HG03575 (cell line): ENCODE results near the gene FCRLA.
"Not testable (repeated sequence)": the region's sequence is repeated elsewhere in the genome, so short reads cannot be mapped to it uniquely, and the experiment has no call there.

Source experiments
- ATAC-seq: cut with Tn5 transposase; IDR thresholded peaks from one replicate; pipeline ENCODE4 v1.9.1; 2021; ENCODE audit not compliant: unreplicated experiment, insufficient number of reproducible peaks, low FRiP score; ENCODE audit errors: extremely low read depth

FCRLA gene

GRCh38 chr1:161698302-161698701 lies 8.7 kb upstream of the FCRLA start:
- ATAC-seq: not testable (repeated sequence)

DNA sequence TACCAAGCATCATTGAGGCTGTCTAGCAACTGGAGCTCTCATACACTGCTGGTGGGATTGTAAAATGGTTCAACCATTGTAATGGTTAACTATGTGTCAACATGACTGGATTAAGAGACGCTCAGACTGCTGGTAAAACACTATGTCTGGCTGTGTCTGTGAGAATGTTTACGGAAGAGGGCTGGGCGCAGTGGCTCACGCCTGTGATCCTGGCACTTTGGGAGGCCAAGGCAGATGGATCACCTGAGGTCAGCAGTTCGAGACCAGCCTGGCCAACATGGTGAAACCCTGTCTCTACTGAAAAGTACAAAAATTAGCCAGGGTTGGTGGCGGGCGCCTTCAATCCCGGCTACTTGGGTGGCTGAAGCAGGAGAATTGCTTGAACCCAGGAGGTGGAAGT lies 4.8 kb upstream of the FCRLA start:
- no peak for ATAC-seq

- no peak for ATAC-seq
Observed at GRCh38 chr1:161705537-161705936, 1.5 kb upstream of the FCRLA start.

DNA sequence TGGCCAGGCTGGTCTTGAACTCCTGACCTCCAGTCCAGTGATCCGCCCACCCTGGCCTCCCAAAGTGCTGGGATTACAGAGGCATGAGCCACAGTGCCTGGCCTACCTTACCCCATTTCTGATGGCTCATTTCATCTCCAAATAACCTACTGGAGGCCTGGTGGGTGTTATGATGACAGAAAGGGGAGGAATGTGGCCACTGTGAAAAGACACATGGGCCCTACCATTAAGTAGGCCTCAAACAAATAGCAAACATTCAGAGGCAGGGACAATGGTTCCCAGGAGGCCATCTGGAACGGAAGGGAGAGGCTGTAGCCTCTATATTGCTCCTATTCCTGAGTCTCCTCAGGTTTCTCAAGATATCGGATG lies 932 bp upstream of the FCRLA start:
- ATAC-seq: no peak

- no peak for ATAC-seq
Observed at GRCh38 chr1:161707503-161707902, 474 bp downstream of the FCRLA start.

- ATAC-seq: no peak
Observed at GRCh38 chr1:161709373-161709772, 2.3 kb downstream of the FCRLA start.

- no peak for ATAC-seq
Observed at GRCh38 chr1:161710560-161710959, 3.5 kb downstream of the FCRLA start.

DNA sequence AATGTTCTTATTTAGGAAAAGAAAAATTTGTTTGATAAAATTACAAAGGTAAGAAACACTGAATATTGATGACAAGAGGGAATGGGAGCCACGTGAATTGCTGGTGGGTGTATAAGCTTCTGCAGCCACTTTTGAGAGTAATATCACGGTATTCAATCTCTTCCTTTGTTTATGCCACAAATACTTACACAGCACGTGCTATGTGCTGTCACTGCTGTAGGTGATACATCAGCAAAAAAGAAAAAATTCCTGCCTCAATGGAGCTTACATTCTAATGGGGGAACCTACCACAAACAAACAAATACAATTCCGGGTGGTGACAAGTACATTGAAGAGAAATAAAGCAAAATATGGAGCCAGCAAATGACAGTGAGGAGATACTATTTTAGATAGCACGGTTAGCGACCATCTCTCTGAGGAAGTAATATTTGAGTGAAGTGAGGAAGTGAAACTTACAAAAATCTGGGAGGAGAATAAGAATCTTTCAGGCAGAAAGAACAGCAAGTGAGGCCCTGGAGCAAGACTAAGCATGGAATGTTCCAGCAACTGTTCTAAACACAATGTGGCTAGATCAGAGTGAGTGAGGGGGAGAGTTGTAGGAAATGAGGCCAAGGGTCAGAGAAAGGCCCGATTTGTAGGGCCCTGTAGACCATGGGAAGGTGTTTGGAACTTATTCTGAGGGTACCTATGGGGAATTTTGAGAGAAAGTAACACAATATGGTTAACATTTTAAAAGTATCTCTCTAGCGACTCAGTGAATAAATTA lies 11.7 kb downstream of the FCRLA start:
- ATAC-seq: no peak

DNA sequence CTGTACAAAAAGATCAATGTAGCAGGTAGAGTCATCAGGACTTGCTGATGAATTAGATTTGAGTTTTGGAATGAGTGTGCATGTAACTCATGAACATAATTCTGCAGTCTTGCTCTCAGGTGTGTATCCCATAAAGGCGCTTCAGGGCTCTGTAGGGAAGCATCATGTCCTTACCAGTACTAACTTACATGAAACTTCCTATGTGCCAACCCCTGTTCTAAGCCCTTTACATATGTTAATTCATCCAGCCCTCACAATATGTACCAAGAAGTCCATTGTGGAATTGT lies 12.2 kb downstream of the FCRLA start:
- no peak for ATAC-seq

- ATAC-seq: no peak
Observed at GRCh38 chr1:161720422-161720821, 13.4 kb downstream of the FCRLA start.

DNA sequence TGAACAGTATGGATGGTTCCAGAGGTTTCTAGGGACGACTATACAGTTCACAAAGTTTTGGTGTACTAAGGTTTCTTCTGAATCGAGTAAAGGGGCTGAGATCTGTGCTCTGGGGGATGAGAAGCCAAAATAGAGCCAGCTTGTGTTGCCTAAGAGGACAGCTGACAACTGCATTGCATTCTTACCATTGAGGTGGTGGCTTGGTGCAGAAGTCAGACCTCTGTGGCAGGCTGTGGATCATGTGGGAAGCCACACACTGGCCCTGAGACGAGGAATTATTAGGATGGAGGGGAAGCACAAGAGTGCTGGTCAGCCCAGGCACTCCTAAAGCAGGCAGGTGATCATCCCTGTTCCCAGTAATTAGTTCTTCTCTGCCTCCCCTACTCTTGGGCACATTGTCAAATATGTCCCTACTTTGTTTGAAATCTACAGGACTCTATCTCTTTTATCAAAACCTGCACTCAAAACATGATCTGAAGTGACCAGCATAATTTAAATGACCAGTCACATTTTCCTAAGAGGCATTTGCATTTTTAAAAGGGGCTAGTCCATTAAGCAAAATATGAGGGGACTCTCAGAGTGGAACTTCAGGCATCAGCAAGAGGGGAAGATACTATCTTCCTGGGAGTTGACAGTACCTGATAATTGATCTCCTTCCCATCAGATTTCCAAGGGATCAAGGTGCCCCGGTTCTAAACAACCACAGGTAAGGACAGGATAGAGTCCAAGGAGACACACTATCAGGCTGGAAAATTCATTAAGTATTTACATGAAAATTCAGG lies 14.1 kb downstream of the FCRLA start, which contains the start of gene FCRLB:
FCRLB (plus strand) TSS at position 589 of the 782 bp plus-strand sequence. CDS start 1,129 bp downstream, outside the sequence.
- no peak for ATAC-seq

DNA sequence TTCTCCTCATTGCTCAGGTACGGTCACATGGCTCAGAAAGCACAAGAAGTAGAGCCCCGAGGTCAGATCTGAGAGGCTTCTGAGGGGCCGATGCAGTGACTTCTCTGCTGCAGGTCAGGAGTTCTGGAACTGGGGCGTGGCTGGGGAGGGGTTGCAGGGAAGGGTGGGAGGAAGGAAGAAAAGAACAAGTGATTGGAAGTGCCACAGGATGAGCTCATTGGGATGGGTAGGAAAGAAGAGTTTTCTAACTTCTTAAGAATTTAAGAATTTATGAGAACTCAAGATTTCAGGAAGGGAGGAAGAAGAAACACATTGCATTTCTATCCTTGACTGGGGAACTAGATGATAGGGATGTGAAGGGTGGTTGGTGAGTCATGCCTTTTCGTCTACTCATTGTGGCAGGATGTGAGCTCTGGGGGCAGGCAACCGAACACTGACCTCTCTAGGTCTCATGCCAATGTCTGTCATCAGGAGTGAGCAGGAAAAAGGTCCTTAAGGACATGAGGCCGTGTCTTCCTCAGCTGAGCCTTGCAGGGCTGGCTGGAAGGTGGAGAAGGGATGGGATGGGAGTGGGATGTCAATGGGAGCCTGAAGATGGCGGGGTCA lies 14.8 kb downstream of the FCRLA start:
- ATAC-seq: no peak

DNA sequence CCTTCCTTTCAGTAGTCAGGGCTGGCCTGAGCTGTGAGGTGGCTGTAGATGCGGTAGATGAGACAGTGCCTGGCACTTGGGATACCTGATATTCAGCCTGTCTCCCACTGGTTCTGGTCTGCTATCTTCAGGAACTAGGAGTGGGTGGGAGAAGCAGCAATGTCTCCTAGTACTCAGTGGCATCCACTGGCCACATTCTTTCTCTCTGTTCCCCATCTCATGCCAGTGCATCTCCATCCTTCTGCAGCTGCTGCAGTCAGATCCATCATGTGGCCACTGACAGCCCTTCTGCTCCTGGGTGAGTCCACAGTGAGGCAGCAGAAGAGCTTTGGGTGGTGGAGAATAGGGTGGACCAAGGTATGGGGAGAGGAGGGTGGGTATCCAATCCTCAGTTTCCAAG lies 15.4 kb downstream of the FCRLA start:
- ATAC-seq: no peak

GRCh38 chr1:161723459-161724141 lies 16.6 kb downstream of the FCRLA start:
- ATAC-seq: no peak

DNA sequence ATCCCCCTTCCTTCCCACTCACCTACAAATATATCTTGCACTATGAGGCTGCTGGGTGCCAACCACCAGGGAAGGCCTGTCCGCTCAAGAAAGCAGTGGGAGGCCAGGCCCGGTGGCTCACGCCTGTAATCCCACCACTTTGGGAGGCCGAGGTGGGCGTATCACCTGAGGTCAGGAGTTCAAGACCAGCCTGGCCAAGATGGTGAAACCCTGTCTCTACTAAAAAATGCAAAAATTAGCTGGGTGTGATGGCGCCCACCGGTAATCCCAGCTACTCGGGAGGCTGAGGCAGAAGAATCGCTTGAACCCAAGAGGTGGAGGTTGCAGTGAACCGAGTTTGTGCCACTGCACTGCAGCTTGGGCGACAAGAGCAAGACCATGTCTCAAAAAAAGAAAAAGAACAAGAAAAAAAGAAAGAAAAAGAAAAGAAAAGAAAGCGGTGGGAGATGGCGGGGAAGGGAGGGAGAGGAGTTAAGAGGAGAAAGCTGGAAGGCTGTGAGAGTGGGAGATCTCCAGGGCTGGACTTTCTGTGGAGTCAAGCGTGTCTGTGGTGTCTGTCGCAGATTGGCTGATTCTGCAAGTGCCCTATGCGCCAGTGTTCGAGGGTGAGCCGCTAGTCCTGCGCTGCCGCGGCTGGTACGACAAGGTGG lies 18.4 kb downstream of the FCRLA start:
- not testable (repeated sequence) for ATAC-seq

GRCh38 chr1:161725908-161726472 lies 19.0 kb downstream of the FCRLA start:
- no peak for ATAC-seq

DNA sequence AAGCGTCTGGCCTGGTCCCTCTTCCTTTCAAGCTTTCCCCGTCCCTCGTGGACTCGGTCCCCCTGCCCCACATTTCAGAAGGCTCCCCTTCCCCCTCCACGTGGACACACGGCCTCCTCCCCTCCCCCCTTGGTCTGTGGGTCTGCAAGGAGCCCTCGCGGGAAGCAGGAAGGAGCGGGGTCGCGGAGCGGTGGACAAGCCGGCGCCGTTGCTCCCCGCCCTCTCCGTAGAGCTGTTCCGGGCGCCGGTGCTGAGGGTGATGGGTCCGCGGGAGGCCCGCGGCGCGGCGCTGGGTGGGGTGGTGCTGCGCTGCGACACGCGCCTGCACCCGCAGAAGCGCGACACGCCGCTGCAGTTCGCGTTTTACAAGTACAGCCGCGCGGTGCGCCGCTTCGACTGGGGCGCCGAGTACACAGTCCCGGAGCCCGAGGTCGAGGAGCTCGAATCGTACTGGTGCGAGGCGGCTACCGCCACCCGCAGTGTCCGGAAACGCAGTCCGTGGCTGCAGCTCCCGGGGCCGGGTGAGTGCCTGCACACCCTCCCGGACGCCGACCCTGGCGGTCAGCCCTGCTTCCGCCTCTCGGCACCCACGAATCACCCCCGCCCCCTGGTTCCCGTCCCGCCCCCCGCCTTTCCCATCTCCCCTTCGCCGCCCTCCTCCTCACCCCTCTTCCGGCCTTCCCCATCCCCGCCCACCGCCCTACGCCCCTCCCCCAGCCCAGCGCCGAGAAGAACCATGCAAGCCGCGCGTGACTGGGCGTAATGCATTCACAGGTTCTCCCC lies 19.6 kb downstream of the FCRLA start:
- ATAC-seq: no peak

DNA sequence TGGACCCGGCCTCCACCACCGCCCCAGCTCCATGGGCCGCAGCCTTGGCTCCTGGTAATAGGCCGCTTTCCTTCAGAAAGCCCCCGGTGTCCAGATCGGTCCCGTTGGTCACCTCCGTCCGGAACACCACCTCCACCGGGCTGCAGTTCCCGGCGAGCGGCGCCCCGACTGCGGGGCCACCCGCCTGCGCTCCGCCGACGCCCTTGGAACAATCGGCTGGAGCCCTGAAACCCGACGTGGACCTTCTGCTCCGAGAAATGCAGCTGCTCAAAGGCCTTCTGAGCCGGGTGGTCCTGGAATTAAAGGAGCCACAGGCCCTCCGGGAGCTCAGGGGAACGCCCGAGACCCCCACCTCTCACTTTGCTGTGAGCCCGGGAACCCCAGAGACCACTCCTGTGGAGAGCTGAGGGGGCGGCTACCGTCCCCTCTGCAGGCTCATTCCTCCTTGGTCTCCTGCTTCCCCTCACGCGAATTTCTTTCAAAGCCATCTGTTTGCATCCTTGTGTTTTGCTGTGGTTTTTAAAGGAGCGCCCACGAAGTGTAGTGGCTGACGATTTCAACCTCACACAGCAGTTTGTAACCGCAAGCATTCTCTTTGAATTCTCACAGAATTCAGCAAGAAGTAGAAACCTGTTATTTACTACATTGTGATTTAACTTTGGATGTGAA lies 20.4 kb downstream of the FCRLA start:
- ATAC-seq: no peak
